GM19452 (cell line): Measurements from ENCODE around the gene SRCIN1.
"Not testable (repeated sequence)": the region's sequence is repeated elsewhere in the genome, so short reads cannot be mapped to it uniquely, and the experiment has no call there.

ENCODE experiments used
- ATAC-seq: cut with Tn5 transposase; IDR thresholded peaks from one replicate; pipeline ENCODE4 v1.9.1; 2021; ENCODE audit not compliant: unreplicated experiment

SRCIN1 gene

GRCh38 chr17:38605841-38606645 lies at the start of gene SRCIN1:
Gene SRCIN1, minus strand, starts transcription at chr17:38605952. Its CDS starts 247 bp downstream, at chr17:38605705.
- ATAC-seq: no peak

GRCh38 chr17:38654411-38655398 lies 49.0 kb upstream of the SRCIN1 start:
- ATAC-seq: no peak

DNA sequence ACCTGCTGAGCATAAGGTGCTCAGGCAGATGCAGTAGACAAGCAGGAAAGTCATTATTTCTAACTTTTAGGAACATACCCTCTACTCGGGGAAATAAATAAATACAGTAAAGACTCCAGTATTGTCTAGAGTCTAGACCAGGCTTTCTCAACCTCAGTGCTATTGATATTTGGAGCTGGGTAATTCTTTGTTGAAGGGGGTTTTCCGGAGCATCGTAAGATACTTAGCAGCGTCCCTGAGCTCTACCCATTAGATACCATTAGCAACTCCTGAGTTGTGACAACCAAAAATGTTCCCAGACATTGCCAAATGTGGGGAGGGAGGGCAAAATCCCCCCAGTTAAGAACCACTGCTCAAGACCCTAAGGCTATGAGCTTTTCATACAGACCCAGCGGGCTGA lies 47.9 kb upstream of the SRCIN1 start:
- ATAC-seq: no peak

DNA sequence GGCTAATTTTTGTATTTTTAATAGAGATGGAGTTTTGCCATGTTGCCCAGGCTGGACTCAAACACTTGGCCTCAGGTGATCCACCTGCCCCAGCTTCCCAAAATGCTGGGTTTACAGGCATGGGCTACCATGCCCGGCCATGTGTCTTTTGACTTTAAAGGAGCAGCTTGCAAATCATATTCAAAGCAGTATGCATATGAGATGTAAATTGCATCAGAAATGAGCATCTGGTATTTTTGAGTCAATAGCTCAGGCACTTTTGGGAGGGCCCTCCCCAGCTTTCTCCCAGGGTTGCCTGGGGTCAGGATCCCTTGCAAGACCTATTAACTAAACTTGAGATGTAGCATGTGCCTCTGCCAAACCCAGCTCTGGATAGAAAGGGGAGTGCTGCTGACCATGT lies 47.5 kb upstream of the SRCIN1 start:
- no peak for ATAC-seq

- not testable (repeated sequence) for ATAC-seq
Measured at GRCh38 chr17:38650653-38651173, 45.0 kb upstream of the SRCIN1 start.

GRCh38 chr17:38637951-38638350 lies 32.2 kb upstream of the SRCIN1 start:
- no peak for ATAC-seq

GRCh38 chr17:38636054-38636453 lies 30.3 kb upstream of the SRCIN1 start:
- no peak for ATAC-seq

DNA sequence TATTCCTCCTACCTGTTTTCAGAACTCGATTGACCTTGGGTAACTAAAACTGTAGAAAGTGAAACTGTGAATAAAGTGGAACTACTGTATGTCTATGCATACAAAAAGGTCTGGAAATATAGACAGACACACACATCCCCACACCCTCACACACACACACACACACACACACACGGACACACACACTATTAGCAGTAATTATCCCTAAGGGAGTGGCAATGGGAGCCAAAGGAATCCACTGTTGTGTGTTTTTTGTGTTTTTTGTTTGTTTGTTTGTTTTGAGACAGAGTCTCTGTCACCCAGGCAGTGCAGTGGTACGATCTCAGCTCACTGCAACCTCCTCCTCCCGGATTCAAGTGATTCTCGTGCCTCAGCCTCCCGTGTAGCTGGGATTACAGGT lies 26.6 kb upstream of the SRCIN1 start:
- ATAC-seq: no peak

GRCh38 chr17:38628441-38628840 lies 22.7 kb upstream of the SRCIN1 start:
- no peak for ATAC-seq

DNA sequence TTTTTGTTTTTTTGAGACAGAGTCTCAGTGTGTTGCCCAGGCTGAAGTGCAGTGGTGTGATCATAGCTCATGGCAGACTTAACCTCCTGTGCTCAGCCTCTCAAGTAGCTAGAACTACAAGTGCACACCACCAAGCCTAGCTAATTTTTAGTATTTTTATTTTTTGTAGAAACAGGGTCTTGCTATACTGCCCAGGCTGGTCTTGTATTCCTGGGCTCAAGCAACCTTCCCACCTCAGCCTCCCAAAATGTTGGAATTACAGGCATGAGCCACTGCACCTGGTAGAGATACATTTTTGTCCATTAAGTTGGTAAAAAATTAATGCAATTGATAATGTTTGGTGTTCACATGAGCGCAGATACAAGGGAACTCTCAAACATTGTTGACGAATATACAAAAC lies 22.2 kb upstream of the SRCIN1 start:
- ATAC-seq: no peak

DNA sequence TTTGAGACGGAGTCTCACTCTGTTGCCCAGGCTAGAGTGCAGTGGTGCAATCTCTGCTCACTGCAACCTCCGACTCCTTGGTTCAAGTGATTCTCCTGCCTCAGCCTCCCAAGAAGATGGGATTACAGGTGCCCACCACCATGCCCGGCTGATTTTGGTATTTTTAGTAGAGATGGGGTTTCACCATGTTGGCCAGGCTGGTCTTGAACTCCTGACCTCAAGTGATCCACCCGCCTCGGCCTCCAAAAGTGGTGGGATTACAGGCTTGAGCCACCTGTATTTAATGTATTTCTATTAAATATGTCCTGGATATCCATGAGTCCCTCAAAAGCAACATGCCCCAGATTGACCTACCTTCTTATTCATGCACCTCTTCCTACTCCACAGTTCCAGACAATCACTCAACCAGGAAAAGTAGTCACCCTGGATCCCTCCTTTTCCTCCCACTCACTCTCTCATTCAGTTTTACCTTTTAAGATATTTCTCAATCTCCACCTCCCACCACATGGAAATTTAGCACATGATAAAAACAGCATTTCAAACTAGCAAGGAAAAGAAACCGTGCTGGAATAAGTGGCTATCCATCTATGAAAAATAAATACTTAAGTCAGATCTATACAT lies 21.0 kb upstream of the SRCIN1 start:
- ATAC-seq: not testable (repeated sequence)

- no peak for ATAC-seq
Measured at GRCh38 chr17:38625482-38625881, 19.7 kb upstream of the SRCIN1 start.

- ATAC-seq: peak; percentile 71
Measured at GRCh38 chr17:38624782-38625355, 19.1 kb upstream of the SRCIN1 start.

- no peak for ATAC-seq
Measured at GRCh38 chr17:38621538-38621937, 15.8 kb upstream of the SRCIN1 start.

DNA sequence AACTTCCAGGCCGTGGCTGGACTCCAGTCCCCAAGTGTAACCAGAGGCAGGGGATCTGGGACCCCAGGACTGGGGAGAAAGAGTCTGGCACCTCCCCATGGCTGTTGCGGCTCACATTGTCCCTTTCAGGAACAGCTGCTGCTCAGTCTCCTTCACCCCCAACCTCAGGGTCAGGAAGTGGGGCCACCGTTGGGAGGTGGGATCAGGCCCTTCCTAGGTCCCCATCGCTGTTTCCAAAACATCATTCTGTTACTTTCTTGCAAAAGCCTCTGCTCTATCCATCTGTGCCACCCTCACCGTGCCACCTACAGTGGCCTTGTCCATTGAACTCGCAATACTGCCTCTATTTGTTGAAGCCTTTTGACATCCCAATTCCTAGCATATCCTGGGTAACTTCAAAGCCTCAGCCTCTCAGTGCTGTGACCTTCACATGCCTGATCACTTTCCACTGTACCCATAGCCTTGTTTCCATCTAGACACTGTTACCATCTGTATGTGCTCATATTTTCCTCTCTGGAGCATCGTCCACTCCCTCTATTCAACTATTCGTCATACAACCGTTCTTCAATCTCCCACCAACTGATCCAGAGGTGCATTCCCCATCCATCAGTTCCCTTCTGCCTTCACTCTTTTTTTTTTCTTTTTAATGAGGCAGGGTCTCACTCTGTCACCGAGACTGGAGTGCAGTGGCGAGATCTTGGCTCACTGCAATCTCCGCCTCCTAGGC lies 15.0 kb upstream of the SRCIN1 start:
- no peak for ATAC-seq

DNA sequence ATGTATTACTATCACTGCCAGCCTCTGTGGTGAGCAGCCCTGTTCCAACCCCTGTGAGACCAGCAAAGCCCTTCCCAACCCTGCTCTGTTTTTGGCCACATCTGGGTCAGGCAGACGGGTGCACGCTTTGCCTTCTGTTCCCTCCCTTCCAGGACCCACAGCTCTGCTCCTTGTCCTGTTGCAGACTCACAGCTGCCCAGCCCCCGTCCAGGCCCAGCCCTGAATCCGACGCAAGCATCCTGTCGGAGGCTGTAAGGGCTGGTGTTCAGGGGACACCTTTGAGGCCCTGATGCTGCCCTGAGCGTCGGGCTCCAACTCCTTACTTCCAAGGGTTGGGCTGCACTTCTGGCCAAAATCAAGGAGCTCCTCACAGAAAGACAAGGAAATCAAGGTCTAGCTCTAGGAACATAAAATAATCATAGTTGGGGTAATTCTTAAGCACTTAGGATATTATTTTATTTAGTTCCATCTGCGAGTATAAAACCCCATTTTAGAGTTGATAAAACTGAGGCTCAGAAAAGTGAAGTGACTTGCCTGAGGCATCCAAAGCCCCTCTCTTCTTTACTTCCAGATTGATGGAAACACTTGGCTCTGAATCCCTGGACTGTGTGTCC lies 14.3 kb upstream of the SRCIN1 start:
- no peak for ATAC-seq

DNA sequence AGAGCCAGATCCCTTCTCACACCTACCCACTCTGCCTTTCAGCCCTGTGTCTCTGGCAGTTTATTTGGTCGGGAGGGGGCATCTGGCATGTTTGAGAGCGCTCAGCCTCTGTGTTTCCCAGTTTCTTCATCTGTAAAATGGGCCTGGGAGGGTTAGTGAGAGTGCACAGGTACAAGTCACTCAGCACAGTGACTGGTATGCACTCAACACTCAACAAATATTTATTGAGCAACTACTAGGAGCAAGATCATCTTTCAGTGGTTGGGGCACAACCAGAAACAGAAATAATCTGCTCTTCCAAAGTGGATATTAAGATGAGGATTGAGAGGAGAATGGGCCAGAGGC lies 13.7 kb upstream of the SRCIN1 start:
- ATAC-seq: no peak

DNA sequence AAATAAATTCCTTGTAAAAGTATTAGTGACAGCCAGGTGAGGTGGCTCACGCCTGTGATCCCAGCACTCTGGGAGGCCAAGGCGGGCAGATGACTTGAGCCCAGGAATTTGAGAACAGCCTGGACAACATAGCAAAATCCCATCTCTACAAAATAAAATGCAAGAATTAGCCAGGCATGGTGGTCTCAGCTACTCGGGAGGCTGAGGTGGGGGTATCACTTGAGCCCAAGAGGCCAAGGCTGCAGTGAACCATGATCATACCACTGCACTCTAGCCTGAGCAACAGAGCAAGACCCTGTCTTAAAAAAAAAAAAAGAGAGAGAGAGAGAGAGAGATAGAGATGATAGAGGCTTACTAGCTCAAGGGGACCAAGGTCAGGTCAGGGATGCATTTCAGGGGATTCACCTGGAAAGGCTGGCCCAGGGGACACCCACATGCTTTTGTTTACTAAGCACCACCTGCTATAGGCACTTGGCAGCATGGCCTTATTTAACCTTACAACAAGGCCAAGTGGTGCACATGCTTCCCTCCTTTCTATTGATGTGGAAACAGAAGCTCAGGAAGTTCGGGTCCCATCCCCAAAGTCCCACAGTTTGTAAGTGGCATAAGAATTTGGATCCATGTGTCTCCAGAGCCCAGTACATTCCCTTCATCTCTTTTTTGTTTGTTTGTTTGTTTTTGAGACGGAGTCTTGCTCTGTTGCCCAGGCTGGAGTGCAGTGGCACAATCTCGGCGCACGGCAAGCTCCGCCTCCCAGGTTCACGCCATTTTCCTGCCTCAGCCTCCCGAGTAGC lies 12.4 kb upstream of the SRCIN1 start:
- no peak for ATAC-seq
